ENCODE results near the gene ARL15.

The ARL15 gene

DNA sequence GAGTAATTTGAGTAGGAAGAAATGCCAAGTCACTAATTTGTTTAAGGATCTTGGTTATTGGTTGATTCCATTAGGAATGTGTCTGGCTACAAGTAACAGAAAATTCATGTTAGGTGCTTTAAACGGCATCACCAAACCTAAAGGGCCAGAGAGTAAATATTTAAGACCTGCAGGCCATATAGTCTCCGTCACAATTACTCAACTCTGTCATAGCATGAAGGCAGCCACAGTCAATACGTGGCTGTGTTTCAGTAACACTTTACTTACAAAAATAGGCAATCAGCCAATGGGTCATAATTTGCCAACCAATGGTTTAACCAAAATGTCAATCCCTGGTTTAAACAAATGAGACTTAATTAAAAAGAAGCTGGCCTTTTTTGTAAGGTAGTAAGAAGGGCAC lies 98.5 kb downstream of the ARL15 start:
- Histone ChIP-seq H3K9ac (ENCODE audit: low read depth in 1 of 2, low read length in 2 of 2) (no peak overlapping the region), H3K27me3 (ENCODE audit: control insufficient read depth in 2 of 2, insufficient read depth in 2 of 2, low read length in 2 of 2) (no peaks in the 10 kb centered on the region), H3K4me3 (ENCODE audit: low read length in 2 of 2) (no peak overlapping the region), H3K4me1 (ENCODE audit: control insufficient read depth in 2 of 2, insufficient read depth in 2 of 2, low read length in 2 of 2) (no peaks in the 10 kb centered on the region), H3K27ac (ENCODE audit: low read depth in 2 of 2, low read length in 2 of 2) (no peak overlapping the region), H3K36me3 (ENCODE audit: control insufficient read depth in 2 of 2, insufficient read depth in 2 of 2, low read length in 2 of 2) (no peaks in the 10 kb centered on the region), H3K9me3 (ENCODE audit: control insufficient read depth in 2 of 2, low read length in 2 of 2) (no peaks in the 10 kb centered on the region)

GRCh38 chr5:54207566-54207965 lies 102.8 kb downstream of the ARL15 start:
- H3K4me1 ChIP-seq (ENCODE audit: control insufficient read depth in 2 of 2, insufficient read depth in 2 of 2, low read length in 2 of 2) = no peaks in the 10 kb centered on the region
- H3K36me3 ChIP-seq (ENCODE audit: control insufficient read depth in 2 of 2, insufficient read depth in 2 of 2, low read length in 2 of 2) = no peaks in the 10 kb centered on the region
- no peak overlapping the region for H3K4me3 ChIP-seq (ENCODE audit: low read length in 2 of 2)
- H3K27ac ChIP-seq (ENCODE audit: low read depth in 2 of 2, low read length in 2 of 2) = no peak overlapping the region
- H3K9ac ChIP-seq (ENCODE audit: low read depth in 1 of 2, low read length in 2 of 2) = no peak overlapping the region
- H3K9me3 ChIP-seq (ENCODE audit: control insufficient read depth in 2 of 2, low read length in 2 of 2) = no peaks in the 10 kb centered on the region
- no peaks in the 10 kb centered on the region for H3K27me3 ChIP-seq (ENCODE audit: control insufficient read depth in 2 of 2, insufficient read depth in 2 of 2, low read length in 2 of 2)

- Histone ChIP-seq H3K9ac (ENCODE audit: low read depth in 1 of 2, low read length in 2 of 2) (no peak overlapping the region), H3K27ac (ENCODE audit: low read depth in 2 of 2, low read length in 2 of 2) (no peak overlapping the region), H3K36me3 (ENCODE audit: control insufficient read depth in 2 of 2, insufficient read depth in 2 of 2, low read length in 2 of 2) (no peaks in the 10 kb centered on the region), H3K9me3 (ENCODE audit: control insufficient read depth in 2 of 2, low read length in 2 of 2) (no peaks in the 10 kb centered on the region), H3K27me3 (ENCODE audit: control insufficient read depth in 2 of 2, insufficient read depth in 2 of 2, low read length in 2 of 2) (no peaks in the 10 kb centered on the region), H3K4me1 (ENCODE audit: control insufficient read depth in 2 of 2, insufficient read depth in 2 of 2, low read length in 2 of 2) (no peaks in the 10 kb centered on the region), H3K4me3 (ENCODE audit: low read length in 2 of 2) (no peak overlapping the region)
These were observed 103.7 kb downstream of the ARL15 start for GRCh38 chr5:54206580-54207229.

DNA sequence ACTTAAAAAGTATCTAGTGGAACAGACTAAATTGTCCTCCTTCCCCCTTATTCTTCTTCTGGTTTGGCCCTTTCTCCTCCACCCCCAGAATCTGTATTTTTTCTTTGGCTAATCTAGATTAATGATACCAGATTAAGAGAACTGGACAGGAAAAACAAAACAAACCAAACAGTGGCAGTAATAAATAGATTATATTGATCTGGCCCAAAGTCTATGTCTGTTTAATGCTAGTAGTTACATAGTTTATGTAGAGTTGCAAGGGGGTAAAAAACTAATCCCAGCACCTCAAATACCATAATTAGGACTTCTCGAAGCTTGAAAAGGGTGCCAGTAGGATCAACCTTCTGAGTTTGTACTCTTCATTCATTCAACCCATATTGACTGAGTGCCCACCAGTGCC lies 104.5 kb downstream of the ARL15 start:
- Histone ChIP-seq H3K27me3 (ENCODE audit: control insufficient read depth in 2 of 2, insufficient read depth in 2 of 2, low read length in 2 of 2) (no peaks in the 10 kb centered on the region), H3K36me3 (ENCODE audit: control insufficient read depth in 2 of 2, insufficient read depth in 2 of 2, low read length in 2 of 2) (no peaks in the 10 kb centered on the region), H3K9me3 (ENCODE audit: control insufficient read depth in 2 of 2, low read length in 2 of 2) (no peaks in the 10 kb centered on the region), H3K4me3 (ENCODE audit: low read length in 2 of 2) (no peak overlapping the region), H3K9ac (ENCODE audit: low read depth in 1 of 2, low read length in 2 of 2) (no peak overlapping the region), H3K4me1 (ENCODE audit: control insufficient read depth in 2 of 2, insufficient read depth in 2 of 2, low read length in 2 of 2) (no peaks in the 10 kb centered on the region), H3K27ac (ENCODE audit: low read depth in 2 of 2, low read length in 2 of 2) (no peak overlapping the region)

GRCh38 chr5:54205453-54205852 lies 104.9 kb downstream of the ARL15 start:
- Histone ChIP-seq H3K4me1 (ENCODE audit: control insufficient read depth in 2 of 2, insufficient read depth in 2 of 2, low read length in 2 of 2) (no peaks in the 10 kb centered on the region), H3K9me3 (ENCODE audit: control insufficient read depth in 2 of 2, low read length in 2 of 2) (no peaks in the 10 kb centered on the region), H3K9ac (ENCODE audit: low read depth in 1 of 2, low read length in 2 of 2) (no peak overlapping the region), H3K27me3 (ENCODE audit: control insufficient read depth in 2 of 2, insufficient read depth in 2 of 2, low read length in 2 of 2) (no peaks in the 10 kb centered on the region), H3K27ac (ENCODE audit: low read depth in 2 of 2, low read length in 2 of 2) (no peak overlapping the region), H3K4me3 (ENCODE audit: low read length in 2 of 2) (no peak overlapping the region), H3K36me3 (ENCODE audit: control insufficient read depth in 2 of 2, insufficient read depth in 2 of 2, low read length in 2 of 2) (no peaks in the 10 kb centered on the region)

- H3K4me1 ChIP-seq (ENCODE audit: control insufficient read depth in 2 of 2, insufficient read depth in 2 of 2, low read length in 2 of 2) = no peaks in the 10 kb centered on the region
- no peaks in the 10 kb centered on the region for H3K36me3 ChIP-seq (ENCODE audit: control insufficient read depth in 2 of 2, insufficient read depth in 2 of 2, low read length in 2 of 2)
- H3K27me3 ChIP-seq (ENCODE audit: control insufficient read depth in 2 of 2, insufficient read depth in 2 of 2, low read length in 2 of 2) = no peaks in the 10 kb centered on the region
- H3K27ac ChIP-seq (ENCODE audit: low read depth in 2 of 2, low read length in 2 of 2) = no peak overlapping the region
- H3K9ac ChIP-seq (ENCODE audit: low read depth in 1 of 2, low read length in 2 of 2) = no peak overlapping the region
- no peaks in the 10 kb centered on the region for H3K9me3 ChIP-seq (ENCODE audit: control insufficient read depth in 2 of 2, low read length in 2 of 2)
- no peak overlapping the region for H3K4me3 ChIP-seq (ENCODE audit: low read length in 2 of 2)
These were observed 113.4 kb downstream of the ARL15 start for GRCh38 chr5:54197018-54197417.

DNA sequence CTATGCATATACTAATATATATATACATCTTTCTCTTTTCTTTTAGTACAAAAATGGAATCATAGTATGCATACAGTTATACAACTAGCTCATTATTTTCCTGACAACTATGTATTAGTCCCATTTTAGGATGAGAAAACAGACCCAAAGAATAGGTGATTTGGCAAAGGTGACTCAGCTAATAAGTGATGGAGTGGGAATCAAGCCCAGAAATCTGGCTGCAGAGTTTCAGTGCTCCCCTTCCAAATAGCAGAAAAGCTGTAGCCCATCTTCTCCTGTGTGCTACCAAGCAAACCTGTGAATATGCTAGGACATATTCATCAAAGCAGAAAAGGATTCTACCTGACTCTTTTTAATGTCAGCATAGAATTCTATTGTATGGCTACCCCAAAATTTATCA lies 114.7 kb downstream of the ARL15 start:
- Histone ChIP-seq H3K9ac (ENCODE audit: low read depth in 1 of 2, low read length in 2 of 2) (no peak overlapping the region), H3K36me3 (ENCODE audit: control insufficient read depth in 2 of 2, insufficient read depth in 2 of 2, low read length in 2 of 2) (no peaks in the 10 kb centered on the region), H3K27me3 (ENCODE audit: control insufficient read depth in 2 of 2, insufficient read depth in 2 of 2, low read length in 2 of 2) (no peaks in the 10 kb centered on the region), H3K9me3 (ENCODE audit: control insufficient read depth in 2 of 2, low read length in 2 of 2) (no peaks in the 10 kb centered on the region), H3K27ac (ENCODE audit: low read depth in 2 of 2, low read length in 2 of 2) (no peak overlapping the region), H3K4me1 (ENCODE audit: control insufficient read depth in 2 of 2, insufficient read depth in 2 of 2, low read length in 2 of 2) (no peaks in the 10 kb centered on the region), H3K4me3 (ENCODE audit: low read length in 2 of 2) (no peak overlapping the region)

DNA sequence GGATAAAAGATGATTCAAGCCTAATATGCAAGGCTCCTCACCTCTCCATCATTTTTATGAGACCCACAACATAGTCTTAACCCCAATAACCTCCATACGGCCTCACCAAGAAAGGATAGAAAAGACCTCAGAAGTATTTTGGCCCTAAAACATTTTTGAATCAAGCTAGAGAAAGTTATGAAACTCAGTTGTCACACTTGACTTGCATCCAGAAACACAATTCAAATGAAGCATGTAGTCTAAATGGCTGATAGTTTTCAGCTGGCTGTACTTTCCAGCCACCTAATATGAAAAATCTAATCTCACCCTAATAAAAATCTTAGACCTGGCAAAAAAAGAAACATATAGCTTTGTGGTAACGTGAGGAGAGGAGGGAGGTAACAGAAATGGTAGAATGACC lies 116.1 kb downstream of the ARL15 start:
- no peak overlapping the region for H3K9ac ChIP-seq (ENCODE audit: low read depth in 1 of 2, low read length in 2 of 2)

GRCh38 chr5:54187694-54188093 lies 122.7 kb downstream of the ARL15 start:
- peaks cover 0 to 3% of the 10 kb centered on the region in 2 donors for H3K4me1 ChIP-seq (ENCODE audit: control insufficient read depth in 2 of 2, insufficient read depth in 2 of 2, low read length in 2 of 2)
- no peak overlapping the region for H3K27ac ChIP-seq (ENCODE audit: low read depth in 2 of 2, low read length in 2 of 2)
- no peaks in the 10 kb centered on the region for H3K36me3 ChIP-seq (ENCODE audit: control insufficient read depth in 2 of 2, insufficient read depth in 2 of 2, low read length in 2 of 2)
- H3K27me3 ChIP-seq (ENCODE audit: control insufficient read depth in 2 of 2, insufficient read depth in 2 of 2, low read length in 2 of 2) = no peaks in the 10 kb centered on the region
- H3K4me3 ChIP-seq (ENCODE audit: low read length in 2 of 2) = no peak overlapping the region
- no peak overlapping the region for H3K9ac ChIP-seq (ENCODE audit: low read depth in 1 of 2, low read length in 2 of 2)
- H3K9me3 ChIP-seq (ENCODE audit: control insufficient read depth in 2 of 2, low read length in 2 of 2) = no peaks in the 10 kb centered on the region

More for the DNA sequence above, 116.1 kb downstream of the ARL15 start:
- Histone ChIP-seq H3K36me3 (ENCODE audit: control insufficient read depth in 2 of 2, insufficient read depth in 2 of 2, low read length in 2 of 2) (no peaks in the 10 kb centered on the region), H3K9me3 (ENCODE audit: control insufficient read depth in 2 of 2, low read length in 2 of 2) (no peaks in the 10 kb centered on the region), H3K27ac (ENCODE audit: low read depth in 2 of 2, low read length in 2 of 2) (no peak overlapping the region), H3K4me1 (ENCODE audit: control insufficient read depth in 2 of 2, insufficient read depth in 2 of 2, low read length in 2 of 2) (no peaks in the 10 kb centered on the region), H3K4me3 (ENCODE audit: low read length in 2 of 2) (no peak overlapping the region), H3K27me3 (ENCODE audit: control insufficient read depth in 2 of 2, insufficient read depth in 2 of 2, low read length in 2 of 2) (no peaks in the 10 kb centered on the region)

DNA sequence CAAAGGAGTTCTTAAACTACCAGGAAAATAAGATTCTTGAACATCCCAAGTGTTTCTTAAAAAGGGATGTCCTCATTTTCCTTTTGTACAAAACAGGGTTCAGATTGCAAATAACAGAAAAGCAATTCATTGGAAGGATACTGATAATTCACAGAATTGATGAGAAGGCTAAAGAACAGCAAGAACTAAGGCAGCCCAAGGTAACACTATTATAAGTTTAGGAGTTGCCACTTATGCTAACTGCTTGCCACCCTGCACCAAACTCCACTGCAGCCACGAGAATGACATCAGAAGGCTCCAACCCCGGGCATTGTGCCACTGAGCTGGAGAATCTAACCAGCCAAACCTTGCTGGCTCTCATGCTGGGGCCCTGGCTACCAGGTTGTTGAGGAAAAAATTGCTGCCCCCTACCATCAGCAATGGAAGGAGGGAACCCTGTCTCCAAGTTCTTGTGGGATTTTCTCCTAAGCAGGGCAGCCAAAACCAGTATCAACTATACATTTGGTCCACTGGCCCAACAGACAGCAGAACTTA lies 123.4 kb downstream of the ARL15 start:
- Histone ChIP-seq H3K27ac (ENCODE audit: low read depth in 2 of 2, low read length in 2 of 2) (no peak overlapping the region), H3K36me3 (ENCODE audit: control insufficient read depth in 2 of 2, insufficient read depth in 2 of 2, low read length in 2 of 2) (no peaks in the 10 kb centered on the region), H3K27me3 (ENCODE audit: control insufficient read depth in 2 of 2, insufficient read depth in 2 of 2, low read length in 2 of 2) (no peaks in the 10 kb centered on the region), H3K9me3 (ENCODE audit: control insufficient read depth in 2 of 2, low read length in 2 of 2) (no peaks in the 10 kb centered on the region), H3K4me1 (ENCODE audit: control insufficient read depth in 2 of 2, insufficient read depth in 2 of 2, low read length in 2 of 2) (peaks cover 0 to 3% of the 10 kb centered on the region in 2 donors), H3K4me3 (ENCODE audit: low read length in 2 of 2) (no peak overlapping the region), H3K9ac (ENCODE audit: low read depth in 1 of 2, low read length in 2 of 2) (no peak overlapping the region)
